Natural killer cell (primary cell): ENCODE results near the gene RASGRP3. TPM values are rescaled to one million over a fixed set of nuclear protein-coding genes. Genes with fewer than 3 reads are reported as not detected.
A peak's percentile ranks its signal among the peaks of the same experiment; 100 is the strongest.

Experiments used
- ATAC-seq, 3 donors: fragments of 150-1000 bp in 2 of 3; fragments of 200-7000 bp in 1 of 3; cut with Tn5 transposase; 1 replicate in 1 of 3; 2 replicates in 2 of 3; pipeline ENCODE4 v1.10.0; 2021; ENCODE audit warnings: mild to moderate bottlenecking in 2 of 3, moderate library complexity in 2 of 3
- DNase-seq, 2 donors: peaks; one replicate each; pipeline versions ENCODE4 v3.0.0 to v3.0.0-alpha.2; 2013 to 2021; ENCODE audit warnings: mixed read lengths in 1 of 2
- H3K27ac ChIP-seq: one replicate; pipeline ENCODE4 v1.5.1; 2013; ENCODE audit warnings: mild to moderate bottlenecking, low read length
- H3K27me3 ChIP-seq: one replicate; pipeline ENCODE4 v1.6.1; 2013; ENCODE audit warnings: low read length; ENCODE audit not compliant: control insufficient read depth, insufficient read depth
- H3K36me3 ChIP-seq: one replicate; pipeline ENCODE4 v1.6.1; 2013; ENCODE audit warnings: low read length; ENCODE audit not compliant: control insufficient read depth, insufficient read depth
- H3K4me1 ChIP-seq: one replicate; pipeline ENCODE4 v1.6.1; 2013; ENCODE audit warnings: low read length; ENCODE audit not compliant: control insufficient read depth, insufficient read depth
- H3K4me3 ChIP-seq: one replicate; pipeline ENCODE4 v1.5.1; 2013; ENCODE audit warnings: low read length
- H3K9me3 ChIP-seq: one replicate; pipeline ENCODE4 v1.6.1; 2013; ENCODE audit warnings: low read length; ENCODE audit not compliant: control insufficient read depth, insufficient read depth
- H3K27ac Mint-ChIP-seq, 2 donors: one replicate each; pipeline ENCODE4 v1.8.0; 2022; ENCODE audit warnings: mild to moderate bottlenecking in 2 of 2, mixed read lengths in 2 of 2, moderate library complexity in 1 of 2
- H3K27me3 Mint-ChIP-seq, 2 donors: one replicate each; pipeline ENCODE4 v1.8.0; 2022; ENCODE audit warnings: low read depth in 2 of 2, mixed read lengths in 2 of 2
- H3K36me3 Mint-ChIP-seq: one replicate; pipeline ENCODE4 v1.8.0; 2022; ENCODE audit warnings: mixed read lengths
- H3K4me1 Mint-ChIP-seq, 2 donors: one replicate each; pipeline ENCODE4 v1.8.0; 2022; ENCODE audit warnings: mixed read lengths in 2 of 2
- H3K4me3 Mint-ChIP-seq: one replicate; pipeline ENCODE4 v1.8.0; 2022; ENCODE audit warnings: mild to moderate bottlenecking, moderate library complexity, mixed read lengths
- H3K9me3 Mint-ChIP-seq, 2 donors: one replicate each; pipeline ENCODE4 v1.8.0; 2022; ENCODE audit warnings: mixed read lengths in 2 of 2
- WGBS: methylation state at CpG from one replicate; pipeline ENCODE4 v1.1.7; 2013; ENCODE audit warnings: missing lambda C conversion rate; ENCODE audit not compliant: insufficient coverage; 5-methylcytosine and 5-hydroxymethylcytosine counted together
- intact Hi-C: fragments of 100-400 bp; cut with micrococcal nuclease; formaldehyde crosslinking; loops from one replicate; pipeline ENCODE4 v1.14.2; 2022
- total RNA-seq, 4 donors: library from RNA; stranded (reverse); fragments of 120-200 nt in 1 of 4; gene quantifications; one replicate each; pipeline versions ENCODE4 v1.2.3 to v1.2.4, GENCODE V29; 2013 to 2022
- TF ChIP-seq, protein P1 (sequence below): fragments of 200-600 bp; IDR thresholded peaks from one replicate; pipeline ENCODE4 v1.8.0; 2022; ENCODE audit warnings: antibody characterized with exemption

RASGRP3 gene
- total RNA-seq, 3 donors from 2014 or later (not counting 1 experiment from before 2014, with no cell fraction given) = 1.8 to 21.1 (median 2.7) TPM

DNA sequence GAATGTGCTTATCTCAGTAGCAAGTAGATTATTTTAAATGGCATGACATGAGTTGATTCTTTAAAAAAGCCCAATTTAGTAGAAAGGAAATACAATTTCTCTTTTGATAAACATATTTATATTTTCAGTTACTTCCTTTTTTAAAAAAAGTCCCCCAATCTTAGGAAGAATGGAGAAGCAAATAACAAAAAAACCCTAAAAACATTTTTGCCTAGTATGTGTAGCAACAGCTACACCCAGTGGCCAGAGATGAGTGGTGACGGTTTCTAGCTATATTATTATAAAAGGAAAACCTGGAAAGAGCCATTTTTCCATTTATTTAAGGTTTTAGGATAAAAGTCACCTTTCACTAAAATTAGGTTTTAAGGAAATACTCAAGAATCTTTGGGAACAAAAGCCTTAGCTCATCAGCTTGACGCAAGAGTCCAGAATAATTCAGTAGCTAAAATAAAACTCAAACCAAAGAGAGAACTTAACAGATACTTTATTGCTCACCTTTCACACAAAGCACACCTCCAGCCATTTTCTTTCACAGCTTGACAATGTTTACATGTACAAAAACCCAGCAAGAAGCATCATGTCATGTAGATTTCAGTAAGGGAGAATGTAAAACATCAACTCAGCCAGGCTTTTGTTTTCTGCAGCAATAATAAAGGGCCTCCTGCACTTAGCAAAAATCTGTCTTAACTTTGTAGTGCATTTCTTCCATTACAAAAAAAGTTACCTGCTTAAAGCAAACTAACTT, 106.9 kb downstream of the RASGRP3 start:
- Mint-ChIP-seq H3K27me3 (no peaks in the 10 kb centered on the region), H3K36me3 (peaks cover 7% of the 10 kb centered on the region), H3K4me1 (no peaks in the 10 kb centered on the region), H3K9me3 (no peaks in the 10 kb centered on the region), H3K27ac (no peak overlapping the region), H3K4me3 (no peak overlapping the region)
- intact Hi-C loops = loop anchor here (5.0 kb wide), 1 partner anchor 106 kb away; the partner anchor contains the start of gene RASGRP3
- ATAC-seq (peak in 2 of 3 donors; percentile 60 to 61), DNase-seq (peak in 1 of 2 donors; percentile 71)
- Histone ChIP-seq H3K36me3 (peaks cover 39% of the 10 kb centered on the region), H3K27ac (no peak overlapping the region), H3K4me1 (no peaks in the 10 kb centered on the region), H3K9me3 (no peaks in the 10 kb centered on the region), H3K4me3 (no peak overlapping the region), H3K27me3 (no peaks in the 10 kb centered on the region)
- TF ChIP-seq, protein P1, sequence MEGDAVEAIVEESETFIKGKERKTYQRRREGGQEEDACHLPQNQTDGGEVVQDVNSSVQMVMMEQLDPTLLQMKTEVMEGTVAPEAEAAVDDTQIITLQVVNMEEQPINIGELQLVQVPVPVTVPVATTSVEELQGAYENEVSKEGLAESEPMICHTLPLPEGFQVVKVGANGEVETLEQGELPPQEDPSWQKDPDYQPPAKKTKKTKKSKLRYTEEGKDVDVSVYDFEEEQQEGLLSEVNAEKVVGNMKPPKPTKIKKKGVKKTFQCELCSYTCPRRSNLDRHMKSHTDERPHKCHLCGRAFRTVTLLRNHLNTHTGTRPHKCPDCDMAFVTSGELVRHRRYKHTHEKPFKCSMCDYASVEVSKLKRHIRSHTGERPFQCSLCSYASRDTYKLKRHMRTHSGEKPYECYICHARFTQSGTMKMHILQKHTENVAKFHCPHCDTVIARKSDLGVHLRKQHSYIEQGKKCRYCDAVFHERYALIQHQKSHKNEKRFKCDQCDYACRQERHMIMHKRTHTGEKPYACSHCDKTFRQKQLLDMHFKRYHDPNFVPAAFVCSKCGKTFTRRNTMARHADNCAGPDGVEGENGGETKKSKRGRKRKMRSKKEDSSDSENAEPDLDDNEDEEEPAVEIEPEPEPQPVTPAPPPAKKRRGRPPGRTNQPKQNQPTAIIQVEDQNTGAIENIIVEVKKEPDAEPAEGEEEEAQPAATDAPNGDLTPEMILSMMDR = peak; percentile 77
- 78% methylated on average over 1 of the region's 2 CpGs for WGBS

DNA sequence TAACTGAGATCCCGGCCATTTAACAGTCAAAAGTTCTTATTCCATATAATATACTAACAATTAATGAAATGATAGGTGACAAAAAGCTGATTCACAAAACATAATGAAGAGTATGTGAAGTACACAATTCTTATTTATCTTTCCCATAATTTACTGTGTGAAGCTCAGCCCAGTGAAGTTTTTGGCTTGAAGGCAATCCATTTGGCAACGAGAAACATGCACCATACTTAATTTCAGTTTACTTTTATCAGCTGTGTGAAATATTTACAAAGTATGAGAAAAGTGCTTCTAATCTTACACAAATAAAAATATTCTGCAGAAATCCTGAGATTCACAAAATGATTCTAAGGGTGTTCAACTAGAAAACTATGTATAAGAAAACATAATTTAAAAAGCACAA, 110.3 kb downstream of the RASGRP3 start:
- DNase-seq (no peak), ATAC-seq (no peak)
- Histone ChIP-seq H3K36me3 (peaks cover 66% of the 10 kb centered on the region), H3K4me3 (no peak overlapping the region), H3K4me1 (no peaks in the 10 kb centered on the region), H3K9me3 (no peaks in the 10 kb centered on the region), H3K27ac (no peak overlapping the region), H3K27me3 (no peaks in the 10 kb centered on the region)
- TF ChIP-seq, protein P1 = no peak
- H3K36me3 Mint-ChIP-seq = peaks cover 16% of the 10 kb centered on the region
- H3K4me1 Mint-ChIP-seq = peaks cover 0 to 6% of the 10 kb centered on the region in 2 donors
- intact Hi-C loops = no loop called here
- H3K27ac Mint-ChIP-seq = no peak overlapping the region
- H3K9me3 Mint-ChIP-seq = no peaks in the 10 kb centered on the region
- H3K4me3 Mint-ChIP-seq = no peak overlapping the region
- WGBS = no CpG with 5 or more reads among the region's 2 CpGs
- H3K27me3 Mint-ChIP-seq = no peaks in the 10 kb centered on the region

DNA sequence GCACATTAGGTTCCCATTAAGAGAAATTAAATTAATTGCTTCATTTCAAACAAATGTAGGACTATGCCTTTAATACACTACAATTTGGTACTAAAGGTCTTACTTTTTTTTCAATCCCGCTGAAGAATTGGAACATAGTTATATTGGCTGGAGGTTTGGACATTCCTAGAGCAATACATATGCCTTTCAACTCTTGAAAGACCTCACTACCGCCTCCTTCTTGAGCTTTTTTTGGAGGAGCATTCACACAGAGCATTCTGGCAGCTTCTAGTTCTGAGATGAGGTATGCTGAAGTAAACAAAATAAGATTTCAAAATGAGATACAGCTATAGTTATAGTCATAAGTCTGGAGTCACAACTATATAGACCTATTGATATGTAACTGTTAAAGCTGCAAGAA, 111.8 kb downstream of the RASGRP3 start:
- H3K4me3 Mint-ChIP-seq = no peak overlapping the region
- peaks cover 16% of the 10 kb centered on the region for H3K36me3 Mint-ChIP-seq
- Histone ChIP-seq H3K4me3 (no peak overlapping the region), H3K36me3 (peaks cover 73% of the 10 kb centered on the region), H3K27ac (no peak overlapping the region), H3K4me1 (no peaks in the 10 kb centered on the region), H3K27me3 (no peaks in the 10 kb centered on the region), H3K9me3 (no peaks in the 10 kb centered on the region)
- H3K27me3 Mint-ChIP-seq = no peaks in the 10 kb centered on the region
- H3K9me3 Mint-ChIP-seq = no peaks in the 10 kb centered on the region
- no peak for ATAC-seq
- TF ChIP-seq, protein P1 = no peak
- intact Hi-C loops = no loop called here
- H3K4me1 Mint-ChIP-seq = peaks cover 0 to 6% of the 10 kb centered on the region in 2 donors
- no peak overlapping the region for H3K27ac Mint-ChIP-seq
- WGBS = no CpG with 5 or more reads among the region's 2 CpGs
- no peak for DNase-seq
